Measurements from ENCODE around the gene COL6A2.

DNA sequence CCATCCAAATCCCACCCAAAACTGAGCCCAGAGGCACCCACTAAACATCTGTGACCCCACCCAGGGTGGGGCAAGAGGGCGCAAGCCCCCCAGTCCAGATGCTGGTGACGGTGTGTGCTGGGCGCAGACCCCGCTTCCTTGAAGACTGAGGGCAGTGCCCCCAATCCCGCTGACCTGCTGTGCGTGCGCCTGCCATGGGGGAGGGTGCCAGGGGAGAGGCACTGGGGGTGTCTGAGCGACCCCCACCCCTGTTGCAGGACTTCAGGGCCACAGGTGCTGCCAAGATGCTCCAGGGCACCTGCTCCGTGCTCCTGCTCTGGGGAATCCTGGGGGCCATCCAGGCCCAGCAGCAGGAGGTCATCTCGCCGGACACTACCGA lies 13.3 kb downstream of the COL6A2 start:
- TF ChIP-seq, protein P1, sequence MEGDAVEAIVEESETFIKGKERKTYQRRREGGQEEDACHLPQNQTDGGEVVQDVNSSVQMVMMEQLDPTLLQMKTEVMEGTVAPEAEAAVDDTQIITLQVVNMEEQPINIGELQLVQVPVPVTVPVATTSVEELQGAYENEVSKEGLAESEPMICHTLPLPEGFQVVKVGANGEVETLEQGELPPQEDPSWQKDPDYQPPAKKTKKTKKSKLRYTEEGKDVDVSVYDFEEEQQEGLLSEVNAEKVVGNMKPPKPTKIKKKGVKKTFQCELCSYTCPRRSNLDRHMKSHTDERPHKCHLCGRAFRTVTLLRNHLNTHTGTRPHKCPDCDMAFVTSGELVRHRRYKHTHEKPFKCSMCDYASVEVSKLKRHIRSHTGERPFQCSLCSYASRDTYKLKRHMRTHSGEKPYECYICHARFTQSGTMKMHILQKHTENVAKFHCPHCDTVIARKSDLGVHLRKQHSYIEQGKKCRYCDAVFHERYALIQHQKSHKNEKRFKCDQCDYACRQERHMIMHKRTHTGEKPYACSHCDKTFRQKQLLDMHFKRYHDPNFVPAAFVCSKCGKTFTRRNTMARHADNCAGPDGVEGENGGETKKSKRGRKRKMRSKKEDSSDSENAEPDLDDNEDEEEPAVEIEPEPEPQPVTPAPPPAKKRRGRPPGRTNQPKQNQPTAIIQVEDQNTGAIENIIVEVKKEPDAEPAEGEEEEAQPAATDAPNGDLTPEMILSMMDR (IDR thresholded peaks at IDR 0.05) = no peak
- TF ChIP-seq POLR2A (IDR thresholded peaks at IDR 0.05) = no peak

All from right lobe of liver (tissue), 4 donors.